ENCODE measurements around the gene PRKD3. TPM values are rescaled to one million over a fixed set of nuclear protein-coding genes. Genes with fewer than 3 reads are reported as not detected.

PRKD3 gene
- total and polyA plus RNA-seq, 2 of the 13 experiments (the other 11 are each of a cell fraction or from before 2014, with no cell fraction given), result 11.6 to 38.4 TPM

GRCh38 chr2:37324786-37325624, at the start of gene PRKD3 (continued):
- TF ChIP-seq ZBTB1 (CRISPR knock-in tag; IDR thresholded peaks at IDR 0.05; ENCODE audit: borderline replicate concordance) (no peak), NFAT5 (CRISPR knock-in tag; IDR thresholded peaks at IDR 0.05) (no peak), KDM5B (CRISPR knock-in tag; IDR thresholded peaks at IDR 0.05; ENCODE audit: borderline replicate concordance) (peak; percentile 94), ZFAT (CRISPR knock-in tag; conservative IDR thresholded peaks at IDR 0.05) (no peak), ATM (IDR thresholded peaks at IDR 0.05; ENCODE audit: borderline replicate concordance) (no peak), ZNF646 (CRISPR knock-in tag; IDR thresholded peaks at IDR 0.05) (peak; percentile 66; the same call in 1 of the 2 replicates), HMGA1 (CRISPR knock-in tag; conservative IDR thresholded peaks at IDR 0.05) (no peak), LCORL (IDR thresholded peaks at IDR 0.05) (no peak), LCORL (CRISPR knock-in tag; IDR thresholded peaks at IDR 0.05) (peak; percentile 80), ZNF33A (CRISPR knock-in tag; IDR thresholded peaks at IDR 0.05; ENCODE audit: borderline replicate concordance) (no peak), MBNL3 (CRISPR knock-in tag; conservative IDR thresholded peaks at IDR 0.05) (no peak), IRF2 (CRISPR knock-in tag; IDR thresholded peaks at IDR 0.05) (0 out of 2 replicates have a peak, but pooled peaks have one; percentile 0), ZBTB7B (CRISPR knock-in tag; IDR thresholded peaks at IDR 0.05) (no peak)
- TF ChIP-seq, protein P1, sequence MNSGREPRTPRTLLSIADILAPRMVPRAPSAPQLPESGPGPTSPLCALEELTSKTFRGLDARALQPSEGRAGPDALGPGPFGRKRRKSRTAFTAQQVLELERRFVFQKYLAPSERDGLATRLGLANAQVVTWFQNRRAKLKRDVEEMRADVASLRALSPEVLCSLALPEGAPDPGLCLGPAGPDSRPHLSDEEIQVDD (CRISPR knock-in tag; IDR thresholded peaks at IDR 0.05; ENCODE audit: borderline replicate concordance), result peak; percentile 84; the same call in 1 of the 2 replicates
- TF ChIP-seq, protein P2, sequence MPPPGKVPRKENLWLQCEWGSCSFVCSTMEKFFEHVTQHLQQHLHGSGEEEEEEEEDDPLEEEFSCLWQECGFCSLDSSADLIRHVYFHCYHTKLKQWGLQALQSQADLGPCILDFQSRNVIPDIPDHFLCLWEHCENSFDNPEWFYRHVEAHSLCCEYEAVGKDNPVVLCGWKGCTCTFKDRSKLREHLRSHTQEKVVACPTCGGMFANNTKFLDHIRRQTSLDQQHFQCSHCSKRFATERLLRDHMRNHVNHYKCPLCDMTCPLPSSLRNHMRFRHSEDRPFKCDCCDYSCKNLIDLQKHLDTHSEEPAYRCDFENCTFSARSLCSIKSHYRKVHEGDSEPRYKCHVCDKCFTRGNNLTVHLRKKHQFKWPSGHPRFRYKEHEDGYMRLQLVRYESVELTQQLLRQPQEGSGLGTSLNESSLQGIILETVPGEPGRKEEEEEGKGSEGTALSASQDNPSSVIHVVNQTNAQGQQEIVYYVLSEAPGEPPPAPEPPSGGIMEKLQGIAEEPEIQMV (CRISPR knock-in tag; IDR thresholded peaks at IDR 0.05; ENCODE audit: low read depth), result no peak; the same call in 1 of the 2 replicates
